HG02885 (cell line): ENCODE data around the gene CXXC1.
"Not testable (repeated sequence)": the region's sequence is repeated elsewhere in the genome, so short reads cannot be mapped to it uniquely, and the experiment has no call there.

Source experiments
- ATAC-seq: cut with Tn5 transposase; IDR thresholded peaks from one replicate; pipeline ENCODE4 v1.9.1; 2021; ENCODE audit warnings: mild to moderate bottlenecking; ENCODE audit not compliant: unreplicated experiment, poor library complexity

The CXXC1 gene

DNA sequence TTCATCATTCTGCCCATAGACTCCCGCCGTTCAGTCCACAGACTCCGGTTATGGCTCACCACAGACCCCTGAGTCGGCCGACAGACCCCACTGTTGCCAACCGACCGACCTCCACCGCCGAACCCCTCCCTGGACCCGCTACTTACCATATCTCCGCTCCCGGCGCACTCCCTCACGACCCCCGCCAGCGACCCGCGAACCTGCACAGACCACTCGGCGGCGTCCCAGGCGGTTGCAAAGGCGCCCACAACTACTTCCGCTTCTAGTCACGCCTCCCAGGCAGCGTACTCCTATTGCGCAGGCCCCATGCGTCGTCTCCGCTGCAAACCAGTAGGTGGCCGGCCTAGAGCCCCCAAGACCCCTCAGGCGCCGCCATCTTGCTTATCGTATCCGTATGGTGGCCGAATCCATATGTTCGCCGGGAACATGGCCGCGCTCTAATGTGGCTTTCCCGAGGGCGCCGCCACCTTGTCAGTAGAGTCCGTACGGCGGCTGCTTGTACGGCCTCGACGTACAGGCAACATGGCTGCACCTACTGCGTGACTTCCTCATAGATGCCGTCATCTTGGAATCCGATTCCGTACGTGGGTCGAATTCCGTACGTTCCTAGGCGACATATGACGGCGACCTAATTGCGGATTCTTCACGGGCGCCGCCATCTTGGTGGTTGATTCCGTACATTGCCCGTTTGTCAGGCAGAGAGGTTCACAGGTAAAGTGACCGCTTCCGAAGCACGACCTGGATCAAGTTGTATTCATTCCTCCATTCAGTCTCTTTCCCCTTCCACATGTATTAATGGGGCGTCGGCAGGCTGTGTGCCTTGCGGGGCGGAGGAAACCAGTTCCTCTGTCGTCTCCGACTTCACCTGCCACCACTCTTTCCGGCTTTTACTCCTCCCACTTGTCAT lies at the start of gene CXXC1:
TSS of gene CXXC1 (minus strand) at position 252 of the 907 bp plus-strand sequence. CDS start at position 149, 103 bp downstream.
- ATAC-seq = peak; percentile 89

DNA sequence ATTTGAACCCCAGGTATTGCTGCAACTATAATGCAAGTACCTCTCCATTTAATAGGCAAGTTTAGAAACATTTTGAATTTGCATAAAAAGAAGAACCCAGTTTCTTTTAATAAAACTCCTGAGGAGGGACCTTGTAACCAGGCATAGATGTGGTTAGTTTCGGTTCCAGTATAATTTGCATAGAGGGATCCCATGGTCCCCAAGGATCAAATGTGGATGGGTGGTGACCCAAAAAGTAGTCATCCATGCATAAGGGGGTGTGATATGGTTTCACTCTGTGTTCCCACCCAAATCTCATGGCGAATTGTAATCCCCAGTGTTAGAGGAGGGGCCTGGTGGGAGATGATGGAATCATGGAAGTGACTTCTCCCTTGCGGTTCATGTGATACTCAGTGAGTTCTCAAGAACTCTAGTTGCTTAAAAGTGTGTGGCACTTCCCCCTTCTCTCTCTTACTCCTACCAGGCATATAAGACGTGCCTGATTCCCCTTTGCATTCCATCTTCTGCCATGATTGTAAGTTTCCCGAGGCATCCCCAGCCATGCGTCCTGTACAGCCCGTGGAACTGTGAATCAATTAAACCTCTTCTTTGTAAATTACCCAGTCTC lies 47.2 kb upstream of the CXXC1 start:
- peak; percentile 78 for ATAC-seq

DNA sequence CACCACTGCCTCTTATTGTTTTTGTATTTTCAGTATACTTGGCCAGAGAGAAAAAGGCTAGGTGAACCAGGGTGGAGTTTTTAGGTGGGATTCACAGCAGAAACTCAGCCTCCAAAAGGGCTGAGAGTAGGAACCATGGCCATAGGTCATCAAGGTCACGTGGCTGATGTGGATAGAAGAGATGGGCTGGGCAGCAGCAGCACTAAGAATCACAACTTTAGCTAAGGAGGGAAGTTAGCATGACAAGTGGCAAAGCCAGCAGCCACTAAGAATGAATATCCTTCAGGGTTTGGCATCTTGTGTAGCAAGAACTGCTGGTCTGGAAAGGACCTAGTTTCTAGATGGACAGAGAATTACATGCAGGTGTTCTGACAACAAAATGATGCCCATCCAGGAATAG lies 44.2 kb upstream of the CXXC1 start:
- no peak for ATAC-seq

DNA sequence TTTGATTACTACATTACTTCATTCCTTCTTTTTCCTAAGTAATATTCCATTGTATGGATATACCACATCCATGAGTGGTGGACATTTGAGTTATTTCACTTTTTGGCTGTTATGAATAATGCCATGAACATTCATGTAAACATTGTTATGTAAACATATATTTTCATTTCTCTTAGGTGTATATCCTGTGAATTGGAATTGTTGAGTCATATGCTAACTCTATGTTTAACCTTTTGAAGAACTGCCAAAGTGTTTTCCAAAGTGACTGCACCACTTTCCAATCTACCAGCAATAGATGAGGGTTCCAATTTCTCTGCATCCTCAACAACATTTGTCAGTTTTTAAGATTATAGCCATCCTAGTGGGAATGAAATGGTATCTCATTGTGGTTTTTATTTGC lies 42.7 kb upstream of the CXXC1 start:
- no peak for ATAC-seq

DNA sequence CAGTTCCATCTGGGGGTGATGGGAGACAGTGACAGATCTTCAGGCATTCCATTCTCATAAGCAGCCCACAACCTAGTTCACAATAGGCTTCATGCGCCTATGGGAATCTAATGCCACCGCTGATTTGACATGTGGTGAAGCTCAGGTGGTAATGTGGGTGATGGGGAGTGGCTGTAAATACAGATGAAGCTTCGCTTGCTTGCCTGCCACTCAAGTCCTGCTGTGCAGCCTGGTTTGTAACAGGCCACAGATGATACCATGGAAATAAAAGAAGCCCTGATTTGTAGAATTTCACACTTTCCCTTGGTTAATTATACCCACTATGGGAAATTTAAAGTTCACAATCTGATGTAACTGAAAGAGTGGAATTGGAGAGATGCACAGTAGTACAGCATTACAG lies 40.5 kb upstream of the CXXC1 start:
- no peak for ATAC-seq

DNA sequence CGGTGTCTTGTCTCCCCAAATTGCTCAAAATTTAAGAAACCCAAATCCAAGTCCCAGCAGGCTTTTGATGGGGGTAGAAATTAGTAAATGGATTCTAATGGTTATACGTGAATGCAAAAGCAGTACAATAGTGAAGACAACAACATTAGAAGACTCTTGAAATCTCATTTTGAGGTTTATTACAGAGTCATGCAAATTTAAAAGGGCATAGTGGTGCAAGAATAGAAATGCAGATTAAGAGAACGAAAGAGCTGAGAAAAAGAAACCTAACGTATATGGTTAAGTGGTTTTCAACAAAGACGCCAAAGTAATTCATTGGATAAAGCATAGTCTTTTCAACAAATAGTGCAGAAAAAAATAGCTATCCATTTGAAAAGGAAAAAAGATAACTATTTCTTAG lies 33.2 kb upstream of the CXXC1 start:
- peak; percentile 76 for ATAC-seq

DNA sequence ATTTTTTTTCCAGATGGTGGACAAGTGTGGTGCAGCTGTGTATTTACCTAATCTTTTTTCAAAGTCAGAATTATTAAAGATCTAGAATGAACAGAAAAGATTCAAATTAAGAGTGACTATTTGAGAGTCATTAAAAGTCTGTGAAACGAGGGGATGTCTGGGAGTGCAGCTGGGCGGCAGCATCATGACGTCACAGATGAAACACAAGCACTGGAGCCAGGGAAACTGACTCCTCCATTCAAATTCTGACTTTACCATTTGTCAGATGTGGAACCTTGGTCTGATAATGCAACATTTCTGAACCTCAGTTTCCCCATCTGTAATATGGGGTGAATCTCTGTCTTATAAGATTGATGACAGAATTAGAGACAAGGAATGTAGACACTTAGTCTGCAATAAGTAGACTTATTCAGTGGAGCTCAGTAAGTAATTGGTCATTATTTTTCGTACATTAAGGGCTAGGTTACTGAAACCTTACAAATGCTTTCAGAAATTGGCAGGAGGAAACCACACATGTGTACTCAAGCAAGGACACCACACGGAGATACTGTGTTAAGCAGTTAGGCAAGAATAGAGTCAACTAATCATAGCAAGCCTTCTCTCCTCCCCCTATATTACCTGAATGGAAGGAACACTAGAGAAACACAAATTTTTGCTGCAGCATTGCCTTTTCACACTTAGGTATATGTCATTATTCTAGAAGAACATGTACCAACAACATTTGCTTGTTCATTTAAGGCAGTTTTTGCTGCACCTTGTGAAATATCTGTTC lies 27.8 kb upstream of the CXXC1 start:
- peak; percentile 78 for ATAC-seq

DNA sequence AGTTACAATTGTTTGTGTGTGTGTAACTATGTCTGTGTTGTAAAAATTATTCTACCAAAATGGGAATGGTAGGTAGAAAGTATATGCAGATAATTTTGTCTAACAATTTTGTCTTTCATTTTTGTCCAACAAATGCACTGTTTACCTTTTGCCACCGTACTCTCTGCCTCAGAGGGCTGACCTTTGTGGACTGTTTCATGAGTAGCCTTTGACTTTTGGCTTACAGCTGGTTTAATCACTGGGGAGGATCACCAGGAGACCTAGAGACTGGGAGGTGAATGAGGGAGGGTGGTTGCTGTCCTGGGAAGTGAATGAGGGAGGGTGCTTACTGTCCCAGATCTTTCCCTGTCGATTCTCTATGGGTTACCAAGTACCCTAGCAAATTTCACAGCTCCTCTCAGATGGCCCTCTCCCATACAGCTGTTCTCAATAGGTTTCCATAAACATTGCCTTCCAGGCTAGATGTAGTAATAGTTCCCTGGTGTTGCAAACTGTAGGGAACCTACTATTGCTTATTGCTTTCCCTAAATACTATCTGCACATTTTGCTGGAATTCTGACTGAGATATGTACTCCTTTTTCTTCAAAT lies 26.5 kb upstream of the CXXC1 start:
- ATAC-seq = no peak

DNA sequence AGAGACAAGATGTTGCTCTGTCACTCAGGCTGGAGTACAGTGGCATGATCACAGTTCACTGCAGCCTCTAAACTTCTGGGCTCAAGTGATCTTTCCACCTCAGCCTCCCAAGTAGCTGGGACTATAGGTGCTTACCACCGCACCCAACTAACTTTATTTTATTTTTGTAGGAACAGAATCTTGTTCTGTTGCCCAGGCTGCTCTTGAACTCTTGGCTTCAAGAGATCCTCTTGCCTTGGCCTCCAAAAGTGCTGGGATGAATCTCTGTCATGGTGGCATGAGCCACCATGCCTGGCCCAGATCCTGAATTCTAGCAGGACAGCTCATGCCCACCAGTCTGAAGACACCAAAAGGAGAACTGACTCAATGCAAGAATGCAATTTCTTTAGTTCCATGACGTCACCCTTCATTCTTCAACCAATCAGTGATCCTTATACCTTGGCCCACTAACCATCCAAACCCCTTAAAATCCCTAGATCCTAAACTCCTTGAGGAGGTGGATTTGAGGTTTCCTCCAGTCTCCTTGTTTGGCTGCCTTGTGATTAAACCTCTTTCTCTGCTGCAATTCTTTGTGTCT lies 25.6 kb upstream of the CXXC1 start:
- peak; percentile 13 for ATAC-seq

DNA sequence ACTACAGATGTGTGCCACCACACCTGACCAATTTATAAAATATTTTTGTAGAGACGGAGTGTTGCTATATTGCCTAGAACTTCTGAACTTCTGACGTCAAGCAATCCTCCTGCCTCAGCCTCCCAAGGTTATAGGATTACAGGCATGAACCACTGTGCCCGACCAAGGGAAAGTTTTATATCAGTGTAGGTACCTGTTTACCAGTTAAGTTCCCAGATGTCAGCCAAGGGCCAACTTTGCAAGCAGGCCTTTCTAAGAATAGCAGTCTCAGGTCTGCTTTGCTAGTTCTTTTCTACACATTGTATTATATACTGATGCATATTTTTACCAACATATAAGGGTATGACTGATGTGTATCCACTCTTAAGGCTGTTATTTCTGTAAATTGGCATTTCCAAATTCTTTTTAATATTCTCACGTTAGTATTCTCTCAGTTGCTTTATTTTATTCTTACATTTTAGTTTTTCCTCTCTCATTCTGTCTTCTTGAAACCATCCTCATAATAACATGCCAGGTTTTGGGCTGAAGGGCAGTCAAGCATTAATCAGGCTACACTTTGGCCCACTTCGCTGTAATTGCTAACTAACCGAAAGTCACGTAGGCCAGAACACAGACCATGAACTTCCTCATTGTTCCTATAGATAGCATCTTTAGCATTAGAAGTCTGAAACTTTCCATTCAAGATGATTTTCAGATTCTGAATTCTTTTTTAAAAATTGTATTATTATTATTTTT lies 25.0 kb upstream of the CXXC1 start:
- peak; percentile 76 for ATAC-seq

DNA sequence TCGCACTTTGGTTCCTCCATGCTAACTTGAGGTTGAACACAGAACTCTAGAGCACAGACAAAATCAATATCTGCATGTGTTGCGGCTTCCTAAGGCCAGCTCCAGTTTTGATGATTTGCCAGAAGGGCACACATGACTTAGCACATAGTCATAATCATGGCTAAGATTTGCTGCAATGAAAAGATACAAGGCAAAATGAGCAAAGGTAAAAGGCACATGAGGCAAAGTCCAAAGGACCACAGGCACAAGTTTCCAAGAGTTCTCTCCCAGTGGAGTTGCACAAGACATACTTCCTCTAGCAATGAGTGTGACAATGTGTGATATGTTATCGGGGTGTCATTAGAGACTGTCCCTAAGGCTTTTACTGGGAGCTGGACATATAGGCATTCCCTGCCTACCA lies 24.2 kb upstream of the CXXC1 start:
- no peak for ATAC-seq

DNA sequence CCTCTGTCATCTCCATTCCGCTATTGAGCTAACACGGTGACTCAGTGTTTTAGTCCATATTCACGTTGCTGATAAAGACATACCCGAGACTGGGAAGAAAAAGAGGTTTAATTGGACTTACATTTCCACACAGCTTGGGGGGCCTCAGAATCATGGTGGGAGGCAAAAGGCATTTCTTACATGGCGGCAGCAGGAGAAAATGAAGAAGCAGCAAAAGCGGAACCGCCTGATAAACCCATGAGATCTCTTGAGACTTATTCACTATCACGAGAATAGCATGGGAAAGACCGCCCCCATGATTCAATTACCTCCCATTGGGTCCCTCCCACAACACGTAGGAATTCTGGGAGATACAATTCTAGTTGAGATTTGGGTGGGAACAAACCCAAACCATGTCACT lies 22.6 kb upstream of the CXXC1 start:
- no peak for ATAC-seq

DNA sequence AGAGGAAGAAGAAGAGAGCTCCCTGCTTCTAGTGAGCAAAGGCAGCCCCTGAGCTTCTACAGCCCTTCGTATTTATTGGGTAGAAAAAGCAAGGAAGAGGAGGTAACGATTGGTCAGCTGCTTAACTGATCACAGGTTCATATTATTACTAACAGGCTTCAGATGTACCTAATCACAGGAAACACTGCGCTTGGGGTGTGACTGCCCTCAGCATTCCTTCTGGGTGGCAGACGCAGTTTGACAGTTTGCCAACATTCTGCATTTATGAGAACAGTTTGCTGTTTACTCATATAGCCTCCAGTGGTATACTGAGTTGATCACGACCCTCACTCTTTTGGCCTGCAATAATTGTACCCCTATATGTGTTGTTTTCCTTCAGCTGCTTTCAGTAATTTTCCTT lies 21.4 kb upstream of the CXXC1 start:
- not testable (repeated sequence) for ATAC-seq

DNA sequence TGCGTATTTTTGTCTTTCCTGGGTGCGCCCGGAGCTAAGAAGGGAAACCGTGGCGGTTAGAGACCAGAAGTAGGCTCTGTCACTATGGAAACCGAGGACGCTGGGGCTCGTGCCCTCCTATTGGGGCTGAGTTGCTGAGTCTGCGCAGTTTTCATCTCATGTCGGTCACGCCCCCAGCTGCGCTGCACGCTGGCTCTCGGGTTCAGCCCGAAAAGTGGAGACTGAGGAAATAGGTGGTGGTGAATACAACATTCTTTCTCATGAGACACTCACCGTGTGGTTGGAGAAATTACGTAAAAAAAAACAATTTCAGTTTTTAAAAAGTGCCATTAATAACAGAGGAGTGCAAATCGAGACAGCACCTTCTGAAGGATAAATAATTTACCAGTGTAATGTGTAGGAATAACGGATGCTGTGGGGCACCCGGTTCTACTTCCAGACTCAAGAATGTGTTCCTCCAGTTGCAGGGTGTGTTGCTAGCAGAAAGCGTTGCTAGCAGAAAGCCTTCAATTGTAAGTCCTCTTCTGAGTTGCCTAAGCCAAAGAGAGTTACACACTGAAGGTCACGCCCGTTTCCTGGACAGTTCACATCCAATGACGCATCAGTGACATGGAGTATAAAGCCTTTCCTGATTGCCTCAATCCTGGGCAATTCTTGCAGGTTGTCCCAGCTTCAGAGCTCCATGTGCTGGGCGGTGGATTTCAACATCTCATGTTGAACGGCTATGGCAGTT lies 20.4 kb upstream of the CXXC1 start:
- peak; percentile 94 for ATAC-seq

DNA sequence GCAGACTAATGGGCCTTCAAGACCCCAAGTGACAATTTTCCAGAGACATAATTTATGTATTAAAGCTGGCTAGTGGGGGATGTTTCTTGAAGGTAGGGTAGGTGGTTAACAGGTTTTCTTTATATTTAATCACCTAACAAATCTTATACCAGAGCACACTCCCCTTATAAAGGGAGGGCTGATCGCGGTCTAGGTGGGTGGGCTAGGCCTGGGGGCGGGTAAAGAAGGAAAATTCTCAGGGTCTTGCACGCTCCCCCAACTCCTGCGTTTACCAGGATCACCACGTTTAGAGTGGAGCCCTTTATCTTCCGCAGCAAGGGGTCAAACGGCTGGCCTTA lies 19.9 kb upstream of the CXXC1 start:
- no peak for ATAC-seq

DNA sequence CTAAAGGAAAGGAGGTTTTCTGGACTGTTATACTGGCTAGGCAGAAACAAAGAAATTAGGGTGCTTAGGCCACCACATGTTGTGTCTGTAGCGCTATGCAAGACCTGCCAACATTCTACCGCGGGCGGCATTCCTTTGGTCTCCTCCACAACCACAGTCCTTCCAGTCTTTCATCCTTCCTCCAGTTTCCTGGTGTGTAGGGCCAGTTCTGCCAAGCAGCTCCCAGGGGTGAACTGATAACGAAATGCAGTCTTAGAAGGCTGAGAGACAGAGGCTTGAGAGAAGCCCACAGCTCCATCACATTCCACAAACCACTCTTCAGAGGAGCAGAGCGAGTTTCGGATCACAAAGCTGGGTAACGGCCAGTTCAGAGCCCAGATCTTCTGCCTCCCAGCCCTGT lies 19.5 kb upstream of the CXXC1 start:
- no peak for ATAC-seq

DNA sequence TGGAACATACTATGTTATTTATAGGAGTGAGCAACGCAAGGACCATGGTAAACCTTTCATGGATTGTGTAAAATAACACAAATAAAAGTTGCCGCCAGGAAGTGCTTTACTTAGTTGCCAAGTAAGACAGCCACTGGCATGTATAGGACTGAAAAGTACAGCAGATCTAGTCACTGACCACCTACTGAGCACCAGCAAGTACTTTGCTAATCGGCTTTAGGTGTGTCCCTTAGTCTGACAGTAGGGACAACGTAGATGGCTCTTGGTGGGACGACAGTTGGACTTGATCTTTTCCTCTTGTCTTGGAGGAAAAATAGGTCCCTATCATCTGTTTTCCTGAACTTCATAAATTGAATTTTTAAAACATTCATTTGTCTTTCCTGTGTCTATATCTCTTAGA lies 13.6 kb upstream of the CXXC1 start:
- ATAC-seq = no peak

DNA sequence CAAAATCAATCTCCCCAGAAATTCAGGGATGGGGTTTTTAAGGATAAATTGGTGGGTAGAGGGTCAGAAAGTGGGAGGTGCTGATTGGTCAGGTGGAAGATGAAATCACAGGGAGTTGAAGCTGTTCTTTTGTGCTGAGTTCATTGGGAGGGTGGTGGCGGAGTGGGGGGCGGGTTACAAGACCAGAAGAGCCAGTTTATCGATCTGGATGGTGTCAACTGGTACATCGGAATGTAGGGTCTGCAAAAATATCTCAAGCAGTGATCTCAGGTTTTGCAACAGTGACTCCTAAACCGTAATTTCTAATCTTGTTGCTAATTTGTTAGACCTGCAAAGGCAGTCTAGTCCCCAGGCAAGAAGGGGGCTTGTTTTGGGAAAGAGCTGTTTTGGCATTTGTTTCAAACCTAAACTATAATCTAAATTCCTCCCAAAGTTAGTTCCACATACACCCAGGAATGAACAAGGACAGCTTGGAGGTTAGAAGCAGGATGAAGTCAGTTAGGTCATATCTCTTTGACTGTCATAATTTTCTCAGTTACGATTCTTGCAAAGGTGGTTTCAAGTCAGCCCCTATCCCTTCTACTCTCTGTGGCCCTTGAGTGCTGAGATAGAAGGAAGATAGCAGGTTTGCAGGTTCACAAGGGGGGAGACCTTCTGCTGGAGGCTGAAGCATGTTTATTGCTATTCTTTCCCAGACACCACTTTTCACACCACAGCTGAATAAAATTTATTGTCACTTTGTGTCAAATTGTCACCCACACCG lies 12.3 kb upstream of the CXXC1 start:
- ATAC-seq = no peak
